ENCODE results near the gene DMXL1. TPM values are rescaled to one million over a fixed set of nuclear protein-coding genes. Genes with fewer than 3 reads are reported as not detected.

Gene DMXL1
- total and polyA plus RNA-seq, 11 donors: 8.2 to 39.0 (median 27.0) TPM

- Histone ChIP-seq H3K27ac (no peak overlapping the region), H3K9me3 (no peaks in the 10 kb centered on the region), H3K27me3 (no peaks in the 10 kb centered on the region), H3K4me1 (peaks cover 0 to 8% (median 0%) of the 10 kb centered on the region in 12 donors), H3K36me3 (peaks cover 0 to 79% (median 17%) of the 10 kb centered on the region in 9 donors), H3K4me3 (no peak overlapping the region)
- TF ChIP-seq CTCF (IDR thresholded peaks at IDR 0.05) (no peak), POLR2A (IDR thresholded peaks at IDR 0.05) (no peak)
- DNase-seq (no peak), ATAC-seq (peak in 2 of 4 donors; percentile 41 to 49)
- intact Hi-C loops (cut with DNase I): no loop called here
Observed at GRCh38 chr5:119171686-119172085, 100.8 kb downstream of the DMXL1 start.

GRCh38 chr5:119174578-119175163 lies 103.8 kb downstream of the DMXL1 start:
- H3K4me1 ChIP-seq: peaks cover 0 to 5% (median 0%) of the 10 kb centered on the region in 12 donors
- intact Hi-C loops (cut with DNase I): no loop called here
- DNase-seq (no peak), ATAC-seq (no peak)
- peaks cover 0 to 78% (median 26%) of the 10 kb centered on the region in 9 donors for H3K36me3 ChIP-seq
- no peaks in the 10 kb centered on the region for H3K9me3 ChIP-seq
- 84 to 92% (median 87%) methylated on average over 2 of the region's 2 CpGs for WGBS, 4 donors
- no peaks in the 10 kb centered on the region for H3K27me3 ChIP-seq
- no peak overlapping the region for H3K4me3 ChIP-seq
- TF ChIP-seq CTCF (IDR thresholded peaks at IDR 0.05) (no peak), POLR2A (IDR thresholded peaks at IDR 0.05) (no peak)
- H3K27ac ChIP-seq: no peak overlapping the region

- H3K36me3 ChIP-seq: peaks cover 0 to 58% (median 19%) of the 10 kb centered on the region in 9 donors
Observed at GRCh38 chr5:119176785-119177184, 105.9 kb downstream of the DMXL1 start.

GRCh38 chr5:119177226-119177625 lies 106.3 kb downstream of the DMXL1 start:
- intact Hi-C loops (cut with DNase I): no loop called here
- peaks cover 0 to 54% (median 19%) of the 10 kb centered on the region in 9 donors for H3K36me3 ChIP-seq
- no peak overlapping the region for H3K27ac ChIP-seq
- no peaks in the 10 kb centered on the region for H3K9me3 ChIP-seq
- no peaks in the 10 kb centered on the region for H3K4me1 ChIP-seq
- 87 to 95% (median 92%) methylated on average over 3 of the region's 3 CpGs for WGBS, 4 donors
- H3K4me3 ChIP-seq: no peak overlapping the region
- TF ChIP-seq CTCF (IDR thresholded peaks at IDR 0.05) (no peak), POLR2A (IDR thresholded peaks at IDR 0.05) (no peak)
- ATAC-seq (no peak), DNase-seq (no peak)
- H3K27me3 ChIP-seq: no peaks in the 10 kb centered on the region

More at GRCh38 chr5:119176785-119177184, 105.9 kb downstream of the DMXL1 start:
- ATAC-seq (no peak), DNase-seq (no peak)
- Histone ChIP-seq H3K4me1 (peaks cover 0 to under 1% (median 0%) of the 10 kb centered on the region in 12 donors), H3K27me3 (no peaks in the 10 kb centered on the region), H3K27ac (no peak overlapping the region), H3K9me3 (no peaks in the 10 kb centered on the region), H3K4me3 (no peak overlapping the region)
- WGBS, 4 donors: 95 to 98% (median 97%) methylated on average over 3 of the region's 3 CpGs
- TF ChIP-seq POLR2A (IDR thresholded peaks at IDR 0.05) (no peak), CTCF (IDR thresholded peaks at IDR 0.05) (no peak)
- intact Hi-C loops (cut with DNase I): no loop called here

Measured in heart left ventricle (tissue), 16 donors.